Colonic mucosa (tissue), 4 donors: ENCODE measurements around the gene ZNF443. TPM values are rescaled to one million over a fixed set of nuclear protein-coding genes. Genes with fewer than 3 reads are reported as not detected.

Experiments
- DNase-seq: peaks from one replicate; pipeline ENCODE4 v3.0.0-alpha.2; 2020
- H3K27ac ChIP-seq: fragments of 200-600 bp; one replicate; pipeline ENCODE4 v1.8.0; 2021
- H3K27me3 ChIP-seq: fragments of 200-600 bp; one replicate; pipeline ENCODE4 v1.8.0; 2021
- H3K36me3 ChIP-seq: fragments of 200-600 bp; one replicate; pipeline ENCODE4 v1.8.0; 2021
- H3K4me1 ChIP-seq: fragments of 200-600 bp; one replicate; pipeline ENCODE4 v1.8.0; 2021; ENCODE audit warnings: mild to moderate bottlenecking
- H3K4me3 ChIP-seq: fragments of 200-600 bp; one replicate; pipeline ENCODE4 v1.8.0; 2021
- H3K9ac ChIP-seq, 2 donors: one replicate each; pipeline ENCODE4 v1.7.0; 2013; ENCODE audit warnings: control low read depth in 2 of 2, low read depth in 2 of 2, low read length in 2 of 2
- H3K9me3 ChIP-seq: fragments of 200-600 bp; one replicate; pipeline ENCODE4 v1.8.0; 2021
- intact Hi-C: fragments of 100-400 bp; cut with DNase I; formaldehyde crosslinking; loops from one replicate; pipeline ENCODE4 v1.14.1; 2022
- total RNA-seq, 2 donors: library from RNA; stranded (reverse); fragmentation: NEBNext Ultra II Directional in 1 of 2; extraction: Animal tissue kit (Norgen Biotek cat#: 25700) in 1 of 2; gene quantifications; one replicate each; pipeline ENCODE4 v1.2.1, GENCODE V29; 2021
- TF ChIP-seq, protein P1 (sequence below): fragments of 200-600 bp; IDR thresholded peaks from one replicate; pipeline ENCODE4 v1.8.0; 2022; ENCODE audit warnings: antibody characterized with exemption, mild to moderate bottlenecking
- donor health status: healthy.
- donor health status: DM: no; HTN: no; CAD: no.
- donor health status: DM: no; HTN: no; CAD: no.

Gene ZNF443
- total RNA-seq, 2 donors from 2014 or later, result 7.4 to 7.6 TPM

DNA sequence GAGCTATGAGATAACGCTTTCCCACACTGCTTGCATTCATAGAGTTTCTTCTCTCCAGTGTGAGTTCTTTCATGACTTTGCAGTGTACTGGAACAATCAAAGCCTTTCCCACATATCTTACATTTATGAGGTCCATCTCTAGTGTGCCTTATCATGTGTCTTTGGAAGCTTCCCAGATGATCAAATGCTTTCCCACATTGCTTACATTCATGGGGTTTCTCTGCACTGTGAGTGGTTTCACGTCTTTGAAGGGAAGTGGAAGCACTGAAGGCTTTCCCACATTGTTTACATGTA, 60.4 kb downstream of the ZNF443 start:
- no peak overlapping the region for H3K4me3 ChIP-seq
- TF ChIP-seq, protein P1, sequence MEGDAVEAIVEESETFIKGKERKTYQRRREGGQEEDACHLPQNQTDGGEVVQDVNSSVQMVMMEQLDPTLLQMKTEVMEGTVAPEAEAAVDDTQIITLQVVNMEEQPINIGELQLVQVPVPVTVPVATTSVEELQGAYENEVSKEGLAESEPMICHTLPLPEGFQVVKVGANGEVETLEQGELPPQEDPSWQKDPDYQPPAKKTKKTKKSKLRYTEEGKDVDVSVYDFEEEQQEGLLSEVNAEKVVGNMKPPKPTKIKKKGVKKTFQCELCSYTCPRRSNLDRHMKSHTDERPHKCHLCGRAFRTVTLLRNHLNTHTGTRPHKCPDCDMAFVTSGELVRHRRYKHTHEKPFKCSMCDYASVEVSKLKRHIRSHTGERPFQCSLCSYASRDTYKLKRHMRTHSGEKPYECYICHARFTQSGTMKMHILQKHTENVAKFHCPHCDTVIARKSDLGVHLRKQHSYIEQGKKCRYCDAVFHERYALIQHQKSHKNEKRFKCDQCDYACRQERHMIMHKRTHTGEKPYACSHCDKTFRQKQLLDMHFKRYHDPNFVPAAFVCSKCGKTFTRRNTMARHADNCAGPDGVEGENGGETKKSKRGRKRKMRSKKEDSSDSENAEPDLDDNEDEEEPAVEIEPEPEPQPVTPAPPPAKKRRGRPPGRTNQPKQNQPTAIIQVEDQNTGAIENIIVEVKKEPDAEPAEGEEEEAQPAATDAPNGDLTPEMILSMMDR, result no peak
- no peaks in the 10 kb centered on the region for H3K36me3 ChIP-seq
- no peak for DNase-seq
- H3K27ac ChIP-seq, result no peak overlapping the region
- no peaks in the 10 kb centered on the region for H3K27me3 ChIP-seq
- intact Hi-C loops, result no loop called here
- peaks cover 7% of the 10 kb centered on the region for H3K9me3 ChIP-seq
- no peak overlapping the region for H3K9ac ChIP-seq
- no peaks in the 10 kb centered on the region for H3K4me1 ChIP-seq

DNA sequence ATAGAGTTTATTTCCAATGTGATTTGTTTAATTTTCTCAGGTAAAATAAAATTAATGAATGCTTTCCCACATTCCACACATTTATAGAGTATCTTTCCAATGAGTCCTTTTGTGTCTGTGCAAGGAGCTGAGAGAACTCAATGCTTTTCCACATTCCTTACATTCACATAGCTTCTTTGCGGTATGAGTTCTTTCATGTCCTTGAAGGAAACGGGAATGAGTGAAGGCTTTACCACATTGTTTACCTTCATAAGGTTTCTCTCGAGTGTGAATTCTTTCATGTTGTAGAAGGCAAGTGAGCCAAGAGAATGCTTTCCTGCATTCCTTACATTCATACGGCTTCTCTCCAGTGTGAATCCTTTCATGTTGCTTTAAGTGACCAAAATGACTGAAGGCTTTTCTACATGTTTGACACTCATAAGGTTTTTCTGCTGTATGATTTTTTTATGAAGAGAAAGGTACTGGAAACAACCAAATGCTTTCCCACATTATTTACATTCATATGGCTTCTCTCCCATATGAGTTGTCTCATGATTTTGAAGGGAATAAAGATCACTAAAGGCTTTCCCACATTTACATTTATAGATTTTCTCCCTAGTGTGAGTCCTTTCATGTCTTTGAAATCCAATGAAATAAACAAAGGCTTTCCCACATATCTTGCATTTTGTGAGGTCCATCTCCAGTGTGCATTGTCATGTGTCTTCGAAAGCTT, 60.9 kb downstream of the ZNF443 start:
- TF ChIP-seq, protein P1, result no peak
- H3K27ac ChIP-seq, result no peak overlapping the region
- no peak overlapping the region for H3K9ac ChIP-seq
- no peaks in the 10 kb centered on the region for H3K4me1 ChIP-seq
- DNase-seq, result no peak
- no peak overlapping the region for H3K4me3 ChIP-seq
- no peaks in the 10 kb centered on the region for H3K27me3 ChIP-seq
- H3K36me3 ChIP-seq, result no peaks in the 10 kb centered on the region
- intact Hi-C loops, result no loop called here
- peaks cover 7% of the 10 kb centered on the region for H3K9me3 ChIP-seq

Other genes starting within 250 kb of the ZNF443 start
- gene ZNF44, start 146.1 kb downstream of the ZNF443 start, total RNA-seq, result 10 to 100 TPM; 13.8 to 15.4 TPM
- gene ZNF563, start 107.4 kb downstream of the ZNF443 start, total RNA-seq, result 1 to 10 TPM; 2.7 to 3.0 TPM
- 1 to 10 TPM; 1.6 to 3.2 TPM for gene ZNF442, start 75.3 kb downstream of the ZNF443 start, total RNA-seq
- gene ZNF799, start 39.8 kb downstream of the ZNF443 start, total RNA-seq, result 1 to 10 TPM; 7.3 to 7.6 TPM
- 1 to 10 TPM; 1.3 to 2.0 TPM for gene ZNF709, start 43.8 kb upstream of the ZNF443 start, total RNA-seq
- 10 to 100 TPM; 14.8 to 17.4 TPM for gene ZNF564, start 110.5 kb upstream of the ZNF443 start, total RNA-seq
- 1 to 10 TPM; 6.2 to 7.5 TPM for gene ZNF490, start 169.8 kb upstream of the ZNF443 start, total RNA-seq
- 10 to 100 TPM; 17.9 to 20.5 TPM for gene ZNF791, start 169.9 kb upstream of the ZNF443 start, total RNA-seq
- gene MAN2B1, start 225.7 kb upstream of the ZNF443 start, total RNA-seq, result 10 to 100 TPM; 51.7 to 67.4 TPM
- 10 to 100 TPM in 1 of 2 donors, 1 to 10 TPM in 1; 7.3 to 17.9 TPM for gene WDR83, start 225.8 kb upstream of the ZNF443 start, total RNA-seq
- gene DHPS, start 240.9 kb upstream of the ZNF443 start, total RNA-seq, result 10 to 100 TPM; 66.2 to 87.5 TPM
- gene GNG14, start 247.0 kb upstream of the ZNF443 start, total RNA-seq, result not detected